HT1080 (cell line): ENCODE results near the gene TIMM8A. TPM values are rescaled to one million over a fixed set of nuclear protein-coding genes. Genes with fewer than 3 reads are reported as not detected.
"Not testable (repeated sequence)": the region's sequence is repeated elsewhere in the genome, so short reads cannot be mapped to it uniquely, and the experiment has no call there.

Source experiments
- DNase-seq: peaks from one replicate; pipeline ENCODE4 v3.0.0-alpha.2; 2015; ENCODE audit warnings: low read depth
- small RNA-seq: library from RNA; depleted of rRNA; stranded (forward); fragments of <200 nt; gene quantifications from one replicate; pipeline ENCODE3, GENCODE V24; 2014
- total RNA-seq: library from RNA; depleted of rRNA; stranded (reverse); fragments of >200 nt; shearing (Covaris generic); gene quantifications from 2 replicates; pipeline ENCODE4 v1.2.3, GENCODE V29; 2014; rRNA removed

The TIMM8A gene
- total RNA-seq, 1 experiment from 2014 or later = 11.7 TPM

- no peak for DNase-seq
Observed at GRCh38 chrX:101360390-101360789, 11.8 kb upstream of the TIMM8A start.

- peak; percentile 5 for DNase-seq
Observed at GRCh38 chrX:101359966-101360365, 11.4 kb upstream of the TIMM8A start.

DNA sequence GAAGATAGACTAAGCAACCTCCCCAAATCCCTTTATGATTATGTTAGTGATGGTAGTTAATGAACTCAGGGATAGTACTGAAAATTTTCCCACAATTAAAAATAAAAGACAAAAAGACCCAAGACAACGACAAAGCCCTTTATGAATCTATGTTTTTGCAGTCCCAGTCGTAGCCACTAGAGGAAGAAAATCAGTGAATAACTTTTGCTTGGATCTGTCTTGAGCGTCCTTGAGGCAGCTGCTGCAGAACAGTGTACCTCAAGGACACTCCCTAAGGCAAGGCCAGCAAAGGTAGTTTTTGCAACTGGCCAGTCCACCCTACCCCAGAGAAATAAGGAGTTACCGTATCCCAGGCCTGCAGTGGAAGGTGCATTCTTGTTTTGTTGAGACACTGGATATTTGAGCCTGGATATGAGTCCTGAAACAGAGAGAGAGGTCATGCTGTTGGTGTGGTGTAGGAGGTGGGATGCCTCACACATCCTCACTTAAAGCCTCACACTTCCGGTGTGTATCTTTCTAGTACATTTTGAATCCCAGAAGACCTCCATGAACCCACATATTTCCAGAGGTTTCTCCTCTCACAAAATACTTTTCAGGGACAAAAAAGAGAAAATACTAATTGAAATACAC is 8.7 kb upstream of the TIMM8A start:
- peak; percentile 21 for DNase-seq

DNA sequence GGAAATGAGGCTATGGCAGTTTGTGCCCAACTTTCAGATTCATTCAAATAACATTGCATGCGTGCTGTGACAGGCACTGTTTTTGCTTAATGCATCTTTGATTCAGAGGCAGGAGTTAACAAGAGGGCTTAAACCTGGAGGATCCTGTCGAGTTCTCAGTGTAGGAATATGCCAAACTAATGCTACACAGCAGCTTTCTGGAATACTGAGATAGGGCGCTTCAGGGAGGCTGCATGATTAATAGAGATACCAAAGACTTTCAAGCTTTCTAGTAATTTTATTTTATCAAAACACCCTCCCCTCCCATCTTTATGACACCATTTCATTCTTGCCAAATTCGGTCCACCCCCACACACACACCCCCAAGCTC is 636 bp upstream of the TIMM8A start:
- no peak for DNase-seq

DNA sequence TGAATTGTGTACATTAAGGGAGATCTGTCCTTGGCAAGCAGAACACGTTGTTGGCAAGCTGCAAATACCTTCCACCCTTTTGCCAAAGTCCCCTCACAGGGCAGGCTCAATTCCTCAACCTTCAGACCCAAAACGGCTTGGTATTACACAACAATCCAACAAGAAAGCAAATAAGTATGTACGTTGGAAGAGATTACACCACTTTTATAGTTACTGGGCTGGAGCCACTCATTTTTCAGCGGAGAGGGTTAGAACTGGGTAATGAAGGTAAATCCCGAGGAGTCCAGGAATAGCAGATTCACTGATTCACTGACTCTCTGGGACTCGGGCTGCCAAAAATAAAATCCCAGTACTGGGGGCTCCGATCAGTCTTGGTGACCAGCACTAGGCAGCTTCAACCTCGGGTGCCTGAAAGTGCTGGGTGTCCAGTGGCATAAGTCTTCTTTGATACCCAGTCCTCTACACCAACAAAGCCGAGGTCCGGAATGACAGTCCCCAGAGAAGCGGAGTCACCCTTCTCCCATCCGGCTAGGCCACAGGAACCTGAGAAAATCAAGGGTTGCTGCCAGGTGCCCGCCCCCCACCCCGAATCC is 587 bp downstream of the TIMM8A start:
- no peak for DNase-seq

DNA sequence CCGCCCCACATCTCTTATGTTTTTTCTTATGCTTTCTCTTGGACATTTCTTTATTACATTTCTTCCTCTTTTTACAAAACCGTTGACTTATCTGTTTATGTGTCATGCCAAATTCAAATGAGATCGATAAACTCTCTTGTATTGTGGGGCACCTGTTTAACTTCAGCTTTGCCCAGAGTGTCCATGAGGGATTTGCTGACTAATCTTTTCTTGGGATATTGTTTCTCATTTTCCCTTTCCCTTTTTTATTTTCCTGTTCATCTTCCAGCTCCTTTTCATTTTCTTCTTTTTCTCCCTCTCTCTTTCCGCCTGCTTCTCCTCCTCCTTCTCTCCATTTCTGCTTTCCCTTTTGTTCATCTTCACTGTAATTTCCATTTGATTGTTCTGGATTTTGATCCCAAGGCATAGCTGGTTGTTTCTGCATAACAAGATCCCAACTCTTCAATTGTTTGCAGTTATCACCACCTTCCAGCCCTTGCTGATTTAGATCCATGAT is 10.7 kb downstream of the TIMM8A start:
- DNase-seq = no peak

DNA sequence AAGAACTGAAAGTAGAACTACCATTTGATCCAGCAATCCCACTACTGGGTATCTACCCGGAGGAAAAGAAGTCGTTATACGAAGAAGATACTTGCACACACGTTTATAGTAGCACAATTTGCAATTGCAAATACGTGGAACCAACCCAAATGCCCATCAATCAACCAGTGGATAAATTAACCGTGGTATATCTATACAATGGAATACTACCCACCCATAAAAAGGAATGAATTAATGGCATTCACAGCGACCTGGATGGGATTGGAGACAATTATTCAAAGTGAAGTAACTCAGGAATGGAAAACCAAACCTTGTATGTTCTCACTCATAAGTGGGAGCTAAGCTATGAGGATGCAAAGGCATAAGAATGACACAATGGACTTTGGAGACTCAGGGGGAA is 14.2 kb downstream of the TIMM8A start:
- not testable (repeated sequence) for DNase-seq

- not testable (repeated sequence) for DNase-seq
Observed at GRCh38 chrX:101326600-101326999, 21.9 kb downstream of the TIMM8A start.

DNA sequence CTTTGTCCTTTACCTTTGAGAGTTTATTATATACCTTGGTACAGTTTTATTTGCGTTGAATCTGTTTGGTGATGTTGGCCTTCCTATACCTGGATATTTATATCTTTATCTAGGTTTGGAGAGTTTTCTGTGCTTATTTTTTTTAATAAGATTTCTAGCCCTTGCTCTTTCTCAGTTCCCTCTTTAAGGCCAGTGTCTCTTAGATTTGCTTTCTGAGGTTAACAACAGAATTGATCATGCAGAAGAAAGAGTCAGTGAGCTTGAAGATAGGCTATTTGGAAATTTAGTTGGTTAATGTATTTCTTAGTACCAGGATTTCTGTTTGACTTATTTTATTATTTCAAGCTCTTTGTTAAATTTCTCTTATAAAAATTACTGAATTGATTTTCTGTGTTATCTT is 44.8 kb downstream of the TIMM8A start:
- DNase-seq = no peak

Small RNA genes lying within 50 kb of the gene (small RNA-seq; reads per million reads assigned to genes)
- not detected for gene RNU6-934P

Other genes starting within 250 kb of the TIMM8A start
- gene DRP2, start 129.0 kb downstream of the TIMM8A start, total RNA-seq = 7.2 TPM in 2 replicates
- not detected in 2 replicates for gene TAF7L, start 57.4 kb downstream of the TIMM8A start, total RNA-seq
- gene BTK, start 37.4 kb upstream of the TIMM8A start, total RNA-seq = not detected in 2 replicates
- 1,301 and 1,696 TPM in 2 replicates for gene RPL36A, start 42.3 kb upstream of the TIMM8A start, total RNA-seq
- 40.9 and 48.2 TPM in 2 replicates for gene GLA, start 59.2 kb upstream of the TIMM8A start, total RNA-seq
- gene HNRNPH2, start 59.5 kb upstream of the TIMM8A start, total RNA-seq = 52.0 and 62.1 TPM in 2 replicates
- 0.98 and 1.2 TPM in 2 replicates for gene ARMCX4, start 136.7 kb upstream of the TIMM8A start, total RNA-seq
- gene ARMCX1, start 201.8 kb upstream of the TIMM8A start, total RNA-seq = 31.9 and 34.7 TPM in 2 replicates